AG09309 (cell line): Measurements from ENCODE around the gene SGCA.
A peak's percentile ranks its signal among the peaks of the same experiment; 100 is the strongest.

ENCODE experiments used
- DNase-seq: peaks from one replicate; pipeline ENCODE4 v3.0.0-alpha.2; 2010; ENCODE audit warnings: low read depth
- H3K4me3 ChIP-seq: 2 replicates; pipeline ENCODE4 v1.5.1; 2011; ENCODE audit warnings: mild to moderate bottlenecking, low read depth, low read length, moderate library complexity; ENCODE audit not compliant: control insufficient read depth
- TF ChIP-seq, protein P1 (sequence below): IDR thresholded peaks from 2 replicates; pipeline ENCODE4 v1.5.1; 2011; ENCODE audit warnings: mild to moderate bottlenecking, low read depth, low read length, inconsistent platforms; ENCODE audit not compliant: insufficient read depth, control insufficient read depth; ENCODE audit errors: missing control alignments

Gene SGCA

DNA sequence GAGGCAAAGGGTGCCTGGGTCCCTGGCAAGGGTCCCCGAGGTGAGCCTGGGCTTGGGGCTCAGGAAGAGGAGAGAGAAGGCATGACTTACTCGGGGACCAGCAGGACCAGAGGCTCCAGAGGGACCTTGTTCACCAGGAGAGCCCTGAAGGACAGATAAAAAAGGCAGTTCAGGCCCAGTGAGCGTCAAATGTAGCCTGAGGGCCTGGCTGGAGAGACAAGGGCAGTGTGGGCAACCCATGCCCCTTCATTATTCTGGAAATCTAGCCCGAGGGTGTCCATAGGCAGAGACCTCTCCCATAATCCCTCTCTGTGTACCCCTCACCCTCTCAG lies 21.6 kb downstream of the SGCA start:
- TF ChIP-seq, protein P1, sequence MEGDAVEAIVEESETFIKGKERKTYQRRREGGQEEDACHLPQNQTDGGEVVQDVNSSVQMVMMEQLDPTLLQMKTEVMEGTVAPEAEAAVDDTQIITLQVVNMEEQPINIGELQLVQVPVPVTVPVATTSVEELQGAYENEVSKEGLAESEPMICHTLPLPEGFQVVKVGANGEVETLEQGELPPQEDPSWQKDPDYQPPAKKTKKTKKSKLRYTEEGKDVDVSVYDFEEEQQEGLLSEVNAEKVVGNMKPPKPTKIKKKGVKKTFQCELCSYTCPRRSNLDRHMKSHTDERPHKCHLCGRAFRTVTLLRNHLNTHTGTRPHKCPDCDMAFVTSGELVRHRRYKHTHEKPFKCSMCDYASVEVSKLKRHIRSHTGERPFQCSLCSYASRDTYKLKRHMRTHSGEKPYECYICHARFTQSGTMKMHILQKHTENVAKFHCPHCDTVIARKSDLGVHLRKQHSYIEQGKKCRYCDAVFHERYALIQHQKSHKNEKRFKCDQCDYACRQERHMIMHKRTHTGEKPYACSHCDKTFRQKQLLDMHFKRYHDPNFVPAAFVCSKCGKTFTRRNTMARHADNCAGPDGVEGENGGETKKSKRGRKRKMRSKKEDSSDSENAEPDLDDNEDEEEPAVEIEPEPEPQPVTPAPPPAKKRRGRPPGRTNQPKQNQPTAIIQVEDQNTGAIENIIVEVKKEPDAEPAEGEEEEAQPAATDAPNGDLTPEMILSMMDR: no peak
- no peak overlapping the region for H3K4me3 ChIP-seq
- DNase-seq: no peak

DNA sequence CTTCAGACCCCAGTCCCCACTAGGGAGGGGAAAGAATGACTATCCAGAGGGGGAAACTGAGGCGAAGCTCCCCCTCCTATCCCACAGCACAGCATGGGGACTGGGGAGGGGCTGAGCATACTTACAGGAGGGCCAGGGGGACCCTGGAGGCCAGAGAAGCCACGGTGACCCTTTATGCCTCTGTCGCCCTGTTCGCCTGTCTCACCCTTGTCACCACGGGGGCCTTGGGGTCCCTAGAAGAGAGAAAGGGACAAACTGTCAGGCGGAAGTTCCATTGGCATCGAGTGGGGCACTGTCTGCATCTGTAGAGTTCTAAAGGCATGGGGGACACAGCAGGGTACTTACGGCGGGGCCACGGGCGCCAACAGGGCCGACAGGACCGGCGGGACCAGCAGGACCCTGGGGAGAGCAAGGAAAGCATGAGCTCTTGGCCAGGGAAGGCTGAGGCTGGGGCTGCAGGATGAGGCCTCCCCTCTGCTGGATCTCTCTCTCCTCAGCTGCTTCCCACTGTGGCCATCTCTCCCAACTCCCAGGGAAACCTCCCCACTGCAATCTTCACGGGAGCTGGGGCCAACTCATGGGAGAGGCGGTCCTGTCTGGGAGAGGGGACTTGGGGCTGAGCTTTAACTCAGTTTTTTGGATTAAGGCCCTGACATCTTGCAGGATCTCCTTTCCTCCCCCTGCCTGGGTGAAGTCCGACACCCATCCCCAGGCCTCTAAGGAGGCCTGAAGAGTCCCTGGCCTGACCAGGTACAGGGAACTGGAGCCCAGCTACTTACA lies 22.1 kb downstream of the SGCA start:
- H3K4me3 ChIP-seq: no peak overlapping the region
- DNase-seq: no peak
- TF ChIP-seq, protein P1: no peak

GRCh38 chr17:50188531-50188920 lies 22.7 kb downstream of the SGCA start:
- no peak for DNase-seq
- TF ChIP-seq, protein P1: no peak
- no peak overlapping the region; the same call in 1 of the 2 replicates for H3K4me3 ChIP-seq

DNA sequence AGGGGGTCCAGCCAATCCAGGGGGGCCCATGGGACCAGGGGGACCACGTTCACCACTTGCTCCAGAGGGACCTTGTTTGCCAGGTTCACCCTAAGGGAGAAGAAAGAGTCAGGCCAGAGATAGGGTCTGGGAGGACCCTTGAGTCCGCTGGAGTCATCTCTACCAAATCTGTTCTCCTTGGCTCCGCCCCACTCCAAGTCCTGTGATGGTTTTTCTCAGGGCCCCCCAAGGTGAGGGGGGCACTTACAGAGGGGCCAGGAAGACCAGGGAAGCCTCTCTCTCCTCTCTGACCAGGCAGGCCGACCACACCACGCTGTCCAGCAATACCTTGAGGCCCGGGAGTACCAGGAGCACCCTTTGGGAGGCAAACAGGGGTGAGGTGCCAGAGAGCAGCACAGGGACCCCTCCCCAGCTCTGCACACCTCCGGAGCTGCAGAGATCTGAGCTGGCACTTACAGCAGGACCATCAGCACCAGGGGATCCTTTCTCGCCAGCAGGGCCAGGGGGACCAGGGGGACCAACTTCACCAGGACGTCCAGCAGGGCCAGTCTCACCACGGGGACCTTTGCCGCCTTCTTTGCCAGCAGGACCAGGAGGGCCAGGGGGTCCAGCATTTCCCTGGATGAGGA lies 23.2 kb downstream of the SGCA start:
- peak overlapping the region; percentile 6; the same call in 1 of the 2 replicates for H3K4me3 ChIP-seq
- TF ChIP-seq, protein P1: no peak
- DNase-seq: no peak

DNA sequence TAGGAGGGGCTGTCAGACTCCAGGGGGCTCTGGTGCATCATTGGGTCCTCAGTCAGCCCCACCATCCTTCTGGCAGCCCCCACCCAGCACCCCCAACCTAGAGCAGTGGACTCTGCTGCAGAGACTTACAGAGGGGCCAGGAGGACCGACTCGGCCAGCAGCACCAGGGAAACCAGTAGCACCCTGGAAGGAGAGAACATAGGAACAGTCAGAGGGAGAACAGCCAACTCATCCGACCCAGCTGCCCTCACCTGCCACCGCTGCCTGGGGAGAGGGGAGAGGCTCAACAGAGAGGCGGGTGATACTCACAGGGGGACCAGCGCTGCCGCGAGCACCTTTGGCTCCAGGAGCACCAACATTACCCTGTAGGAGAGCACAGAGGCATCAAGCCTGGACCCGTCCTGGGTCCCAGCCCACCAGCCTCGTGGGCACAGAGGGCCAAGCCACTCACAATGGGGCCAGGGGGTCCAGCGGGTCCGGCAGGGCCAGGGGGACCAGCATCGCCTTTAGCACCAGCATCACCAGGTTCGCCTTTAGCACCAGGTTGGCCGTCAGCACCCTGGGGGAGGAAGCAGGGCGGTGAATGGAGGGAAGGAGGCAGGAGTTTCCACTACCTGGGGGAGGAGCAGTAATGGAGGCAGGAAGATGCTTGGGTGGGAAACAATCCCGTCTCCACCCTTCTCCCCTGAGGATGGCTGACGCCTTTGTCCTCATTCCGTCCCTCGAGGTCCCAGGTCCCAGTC lies 23.9 kb downstream of the SGCA start:
- H3K4me3 ChIP-seq: peak overlapping the region; percentile 4
- TF ChIP-seq, protein P1: no peak
- no peak for DNase-seq

- no peak for DNase-seq
- TF ChIP-seq, protein P1: no peak
- H3K4me3 ChIP-seq: peak overlapping the region; percentile 4
Observed at GRCh38 chr17:50190293-50190602, 24.4 kb downstream of the SGCA start.
